NT2/D1 (cell line): Measurements from ENCODE around the gene HOXA10.
A peak's percentile ranks its signal among the peaks of the same experiment; 100 is the strongest.

Experiments used
- DNase-seq: peaks from one replicate; pipeline ENCODE4 v3.0.0-alpha.2; 2011; ENCODE audit warnings: low read depth, low spot score
- H3K27me3 ChIP-seq: 2 replicates; pipeline ENCODE4 v1.6.0; 2011; ENCODE audit warnings: mild to moderate bottlenecking; ENCODE audit not compliant: insufficient read length, insufficient read depth
- H3K36me3 ChIP-seq: 2 replicates; pipeline ENCODE4 v1.6.1; 2011; ENCODE audit warnings: mild to moderate bottlenecking, low read length, mixed read lengths; ENCODE audit not compliant: insufficient read depth, insufficient read length
- H3K4me1 ChIP-seq: 2 replicates; pipeline ENCODE4 v1.5.1; 2011; ENCODE audit not compliant: insufficient read depth, insufficient read length
- H3K4me3 ChIP-seq: 2 replicates; pipeline ENCODE4 v1.5.1; 2011; ENCODE audit warnings: low read depth; ENCODE audit not compliant: insufficient read length
- H3K9ac ChIP-seq: 2 replicates; pipeline ENCODE4 v1.6.0; 2011; ENCODE audit warnings: low read depth; ENCODE audit not compliant: insufficient read length
- H3K9me3 ChIP-seq: 2 replicates; pipeline ENCODE4 v1.5.1; 2011; ENCODE audit warnings: mild to moderate bottlenecking, low read length; ENCODE audit not compliant: insufficient read depth
- SUZ12 ChIP-seq: IDR thresholded peaks from 2 replicates; pipeline ENCODE4 v1.6.1; 2011; ENCODE audit not compliant: insufficient read length, insufficient read depth; ENCODE audit errors: extremely low read depth
- YY1 ChIP-seq: IDR thresholded peaks from 2 replicates; pipeline ENCODE4 v1.6.1; 2011; ENCODE audit not compliant: insufficient read length, insufficient read depth
- ZNF274 ChIP-seq: IDR thresholded peaks from 2 replicates; pipeline ENCODE4 v1.6.1; 2011; ENCODE audit warnings: mild to moderate bottlenecking, low read depth, low read length

HOXA10 gene

DNA sequence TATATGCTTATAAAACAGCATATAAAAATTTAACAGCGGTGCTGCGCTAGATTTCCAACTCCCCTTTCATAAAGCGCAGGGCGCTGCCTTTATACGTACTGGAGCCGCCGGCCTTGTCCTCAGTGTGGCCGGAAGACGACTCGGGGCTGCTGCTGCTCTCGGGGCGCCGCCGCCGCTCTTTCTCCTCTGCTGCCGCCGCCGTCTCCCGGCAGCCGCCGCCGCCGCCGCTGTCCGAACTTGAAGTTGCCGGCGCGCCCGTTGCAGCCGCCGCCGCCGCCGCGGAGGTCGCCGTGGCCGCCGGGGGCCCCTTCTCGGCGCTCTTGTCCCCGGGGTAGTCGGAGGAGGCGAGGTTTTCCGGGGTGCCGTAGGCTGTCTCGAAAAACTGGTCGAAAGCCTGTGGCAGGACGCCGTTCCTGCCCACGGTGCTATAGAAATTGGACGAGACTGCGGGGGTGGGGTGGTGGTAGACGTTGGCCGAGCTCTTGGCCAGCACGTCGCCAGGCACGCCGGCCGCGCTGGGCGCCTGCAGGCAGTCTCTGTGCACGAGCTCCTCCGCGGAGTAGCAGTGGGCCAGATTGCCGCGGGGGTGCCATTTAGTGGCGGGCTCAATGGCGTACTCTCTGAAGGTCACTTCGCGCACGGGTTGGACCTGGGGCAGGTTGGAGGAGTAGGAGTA lies 10.4 kb upstream of the HOXA10 start:
- TF ChIP-seq ZNF274 (no peak), YY1 (no peak), SUZ12 (peak; percentile 46)

DNA sequence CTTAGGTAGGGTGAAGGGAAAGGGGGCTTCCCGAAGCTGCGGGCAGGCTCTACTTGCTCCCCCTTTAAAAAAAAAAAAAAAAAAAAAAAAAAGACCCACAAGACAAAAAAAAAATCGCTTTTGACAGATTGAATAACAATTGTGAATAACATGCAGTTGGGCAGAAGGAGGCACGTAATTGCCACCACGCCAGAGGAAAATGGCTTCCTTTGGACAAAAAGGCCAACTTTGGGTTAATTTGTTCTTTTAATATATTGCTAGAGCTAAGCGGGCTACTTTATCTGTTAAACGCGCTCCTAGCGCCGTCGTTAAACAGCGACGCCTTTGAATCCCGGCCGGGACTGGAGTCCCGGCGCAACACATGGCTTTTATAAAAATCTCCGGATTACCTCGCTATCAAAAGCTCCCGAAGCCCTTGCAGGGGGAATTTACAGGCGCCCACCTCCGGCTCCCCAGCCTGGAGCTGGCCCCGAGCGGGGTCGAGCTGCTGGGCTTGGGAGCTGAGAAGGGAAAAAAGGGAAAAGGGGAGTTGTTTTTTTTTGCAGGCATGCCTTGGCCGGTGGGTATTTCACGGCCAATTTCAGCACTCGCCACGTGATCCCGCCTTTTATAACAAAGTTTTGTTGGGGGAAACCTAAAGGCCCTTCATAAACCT lies 9.7 kb upstream of the HOXA10 start:
- H3K36me3 ChIP-seq: no peaks in the 10 kb centered on the region
- no peak for DNase-seq
- TF ChIP-seq SUZ12 (peak; percentile 78), YY1 (no peak), ZNF274 (no peak)
- H3K9ac ChIP-seq: peak overlapping the region; percentile 18
- no peaks in the 10 kb centered on the region for H3K9me3 ChIP-seq
- H3K4me3 ChIP-seq: peak overlapping the region; percentile 23
- H3K4me1 ChIP-seq: peaks cover 22% of the 10 kb centered on the region
- peaks cover 100% of the 10 kb centered on the region for H3K27me3 ChIP-seq

More for the DNA sequence above, 10.4 kb upstream of the HOXA10 start:
- Histone ChIP-seq H3K4me1 (peaks cover 27% of the 10 kb centered on the region), H3K27me3 (peaks cover 100% of the 10 kb centered on the region), H3K36me3 (no peaks in the 10 kb centered on the region), H3K4me3 (peak overlapping the region; percentile 23), H3K9me3 (no peaks in the 10 kb centered on the region), H3K9ac (peak overlapping the region; percentile 42)
- DNase-seq: no peak

DNA sequence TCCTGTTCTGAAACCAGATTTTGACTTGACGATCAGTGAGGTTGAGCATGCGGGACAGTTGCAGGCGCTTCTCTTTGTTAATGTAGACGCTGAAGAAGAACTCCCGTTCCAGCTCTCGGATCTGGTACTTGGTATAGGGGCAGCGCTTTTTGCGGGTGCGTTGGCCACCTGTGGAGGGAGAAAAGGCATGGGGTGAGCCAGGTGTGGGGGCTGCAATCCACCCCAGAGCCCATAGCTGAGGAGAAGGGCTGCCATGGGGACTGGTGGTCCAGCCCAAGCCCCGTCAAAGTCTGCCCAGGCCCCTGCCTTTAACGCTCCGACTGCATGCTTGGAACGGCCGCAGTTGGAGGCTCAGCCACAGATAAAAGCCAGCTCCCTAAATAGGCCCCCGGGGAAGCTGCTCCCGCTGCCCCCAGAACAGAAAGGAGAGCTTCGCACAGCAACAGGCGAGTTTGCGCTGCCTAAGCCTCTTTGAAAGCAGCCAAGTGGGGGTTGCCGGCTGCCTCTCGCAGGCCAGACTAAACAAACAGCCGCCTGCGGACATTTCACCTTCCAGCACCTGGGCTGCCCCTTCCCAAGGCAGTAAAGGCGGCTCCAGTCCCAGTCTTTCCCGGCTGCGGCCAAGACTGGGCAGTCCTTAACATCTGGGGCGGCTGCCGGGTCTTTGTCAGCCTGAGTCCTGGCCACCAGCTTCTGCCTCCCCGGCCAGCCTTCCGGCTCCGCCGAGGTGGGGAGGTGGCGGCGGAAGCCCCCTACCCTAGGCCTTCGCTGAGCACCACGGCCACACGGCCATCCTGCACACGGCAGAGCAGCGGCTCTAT lies 9.0 kb upstream of the HOXA10 start:
- TF ChIP-seq YY1 (no peak), ZNF274 (no peak), SUZ12 (peak; percentile 69)
- Histone ChIP-seq H3K4me1 (peaks cover 19% of the 10 kb centered on the region), H3K4me3 (no peak overlapping the region), H3K9ac (no peak overlapping the region), H3K36me3 (no peaks in the 10 kb centered on the region), H3K9me3 (no peaks in the 10 kb centered on the region), H3K27me3 (peaks cover 100% of the 10 kb centered on the region)
- no peak for DNase-seq

DNA sequence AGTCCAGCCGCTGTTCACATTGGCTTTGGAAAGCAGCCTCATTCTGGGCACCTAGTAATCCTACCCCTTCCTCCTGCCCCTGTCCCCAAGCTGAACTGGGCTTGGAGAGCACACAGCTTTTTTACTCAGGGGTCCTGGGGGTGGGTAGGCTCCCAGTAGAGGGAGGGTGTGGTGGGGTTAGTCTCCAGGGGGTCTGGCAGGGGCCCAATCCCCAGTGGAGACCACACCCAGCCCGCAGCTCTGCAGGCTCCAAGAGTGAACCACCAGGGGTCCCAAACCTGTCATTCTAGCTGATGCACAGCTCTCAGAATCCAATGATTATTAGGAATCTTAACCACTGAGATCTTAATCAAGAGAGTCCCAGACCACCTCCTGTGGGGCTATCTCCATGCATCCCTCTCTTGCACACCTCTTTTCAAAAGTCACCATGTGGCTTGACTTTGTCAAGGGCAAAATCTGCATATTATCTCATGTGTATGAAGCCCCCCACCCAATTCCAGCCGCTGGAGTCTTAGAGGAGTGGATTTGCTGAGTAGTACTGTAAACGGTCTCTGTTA lies 8.2 kb upstream of the HOXA10 start:
- no peak overlapping the region for H3K4me3 ChIP-seq
- no peaks in the 10 kb centered on the region for H3K36me3 ChIP-seq
- H3K9ac ChIP-seq: no peak overlapping the region
- H3K9me3 ChIP-seq: no peaks in the 10 kb centered on the region
- TF ChIP-seq YY1 (no peak), ZNF274 (no peak), SUZ12 (no peak)
- peaks cover 100% of the 10 kb centered on the region for H3K27me3 ChIP-seq
- no peak for DNase-seq
- peaks cover 14% of the 10 kb centered on the region for H3K4me1 ChIP-seq

DNA sequence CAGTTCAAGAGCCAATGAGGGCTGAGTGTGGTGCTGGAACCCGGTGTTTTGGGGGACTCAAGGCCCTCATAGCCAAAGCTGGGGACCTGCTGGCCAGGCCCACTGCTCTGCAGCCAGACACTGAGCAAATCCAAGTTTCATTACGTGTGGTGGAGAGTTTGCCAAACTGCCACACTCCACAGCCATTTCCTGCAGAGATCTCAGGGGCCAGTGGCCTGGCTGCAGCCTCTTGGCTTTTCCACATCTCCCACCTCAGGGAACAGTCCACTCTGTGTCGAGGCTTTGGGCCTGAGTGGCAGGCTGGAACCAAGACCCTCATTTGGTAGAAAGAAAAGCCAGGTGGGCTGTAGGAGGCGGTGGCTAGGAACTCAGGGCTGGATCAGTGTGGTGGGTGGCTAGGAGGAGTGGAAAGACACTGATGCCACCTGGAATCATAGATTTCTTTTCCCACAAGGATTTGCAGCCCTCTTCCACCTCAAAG lies 7.7 kb upstream of the HOXA10 start:
- H3K36me3 ChIP-seq: no peaks in the 10 kb centered on the region
- no peak for TF ChIP-seq YY1
- peak; percentile 27 for TF ChIP-seq SUZ12
- no peak for DNase-seq
- peaks cover 14% of the 10 kb centered on the region for H3K4me1 ChIP-seq
- no peak overlapping the region for H3K9ac ChIP-seq
- no peak overlapping the region for H3K4me3 ChIP-seq
- H3K9me3 ChIP-seq: no peaks in the 10 kb centered on the region
- H3K27me3 ChIP-seq: peaks cover 100% of the 10 kb centered on the region

DNA sequence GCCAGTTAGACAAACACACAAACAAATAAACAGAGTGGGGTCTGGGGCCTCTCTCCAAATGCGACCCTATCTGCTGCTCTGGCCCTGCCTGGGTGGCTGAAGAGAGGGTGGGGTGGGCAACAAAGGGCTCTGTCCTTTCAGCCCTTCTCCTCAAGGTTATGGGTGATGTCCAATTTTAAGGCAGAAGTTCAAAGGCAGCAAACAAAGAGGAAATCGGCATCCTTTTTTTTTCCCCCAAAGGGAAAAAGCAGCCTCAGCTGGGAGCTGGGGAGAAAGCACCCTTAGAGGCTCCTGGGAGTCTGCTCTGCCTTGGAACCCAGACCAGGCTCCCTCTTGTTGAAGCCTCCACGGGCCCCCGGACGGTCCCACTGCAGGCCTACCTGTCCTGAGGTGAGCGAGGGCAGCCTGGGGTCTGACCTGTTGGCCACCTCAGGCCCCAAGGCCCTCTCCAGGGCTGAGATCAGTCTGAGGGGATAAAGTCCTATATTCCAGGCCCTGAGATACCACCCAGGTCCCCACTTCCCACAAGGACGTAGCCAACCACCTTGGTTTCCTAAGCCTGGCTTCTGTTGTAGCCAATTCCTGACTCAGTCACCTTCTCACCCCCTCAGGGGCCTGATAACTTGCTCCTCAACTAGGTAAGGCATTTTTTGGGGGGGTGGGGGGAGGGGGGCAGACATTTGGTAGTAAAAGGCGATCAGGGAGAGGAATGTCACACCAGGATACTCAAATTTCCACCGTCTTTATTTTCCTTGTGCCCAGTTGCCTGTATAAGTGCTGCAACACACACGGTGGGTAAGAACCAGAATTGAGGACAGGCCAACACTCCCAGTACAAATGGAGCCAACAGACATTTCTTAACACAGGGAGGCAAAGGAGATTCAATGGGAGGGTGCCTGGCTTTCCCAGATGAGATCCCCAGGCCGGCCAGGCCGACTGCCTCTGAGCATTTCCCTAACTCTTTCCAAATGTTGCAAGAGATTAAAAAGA lies 6.6 kb upstream of the HOXA10 start:
- Histone ChIP-seq H3K4me1 (peaks cover 13% of the 10 kb centered on the region), H3K9me3 (no peaks in the 10 kb centered on the region), H3K27me3 (peaks cover 100% of the 10 kb centered on the region), H3K9ac (no peak overlapping the region), H3K36me3 (no peaks in the 10 kb centered on the region), H3K4me3 (no peak overlapping the region)
- no peak for TF ChIP-seq YY1
- TF ChIP-seq ZNF274: no peak
- TF ChIP-seq SUZ12: peak; percentile 26
- no peak for DNase-seq
